HepG2 (cell line): Measurements from ENCODE around the gene TMEM14C. TPM values are rescaled to one million over a fixed set of nuclear protein-coding genes. Genes with fewer than 3 reads are reported as not detected.

Source experiments
- ATM ChIP-seq: fragments of 450-650 bp; IDR thresholded peaks from 2 replicates; pipeline ENCODE4 v1.7.1; 2017; ENCODE audit warnings: mild to moderate bottlenecking, borderline replicate concordance
- CENPBD1 ChIP-seq: sonication (generic); formaldehyde crosslinking; IDR thresholded peaks from 2 replicates; pipeline ENCODE4 v1.8.0; 2022; ENCODE audit warnings: missing genetic modification reagents, low read depth, mild to moderate bottlenecking, borderline replicate concordance
- CREM ChIP-seq, 2 experiments: sonication (generic) in 1 of 2; formaldehyde crosslinking in 1 of 2; IDR thresholded peaks; 2 replicates each; pipeline versions ENCODE4 v1.4.0 to v1.6.1; 2016 to 2020; ENCODE audit warnings: antibody characterized with exemption in 1 of 2, mild to moderate bottlenecking in 1 of 2, missing genetic modification reagents in 1 of 2
- CTCF ChIP-seq: sonication (generic); formaldehyde crosslinking; IDR thresholded peaks from 2 replicates; pipeline ENCODE4 v1.5.0; 2020; ENCODE audit warnings: mild to moderate bottlenecking, missing genetic modification reagents, moderate library complexity
- FOXK2 ChIP-seq: fragments of 450-650 bp; IDR thresholded peaks from 2 replicates; pipeline ENCODE4 v1.6.1; 2016
- GATAD1 ChIP-seq: IDR thresholded peaks from 2 replicates; pipeline ENCODE4 v1.6.1; 2016; ENCODE audit warnings: missing genetic modification reagents, missing compliant biosample characterization
- ISX ChIP-seq: sonication (generic); formaldehyde crosslinking; conservative IDR thresholded peaks from 2 replicates; pipeline ENCODE4 v1.5.0; 2020; ENCODE audit warnings: missing genetic modification reagents
- MNT ChIP-seq: fragments of 450-650 bp; IDR thresholded peaks from 2 replicates; pipeline ENCODE4 v1.6.1; 2016
- MYPOP ChIP-seq: sonication (generic); formaldehyde crosslinking; IDR thresholded peaks from 2 replicates; pipeline ENCODE4 v1.8.1; 2023; ENCODE audit warnings: mild to moderate bottlenecking, moderate library complexity, missing genetic modification reagents
- MZF1 ChIP-seq: sonication (generic); formaldehyde crosslinking; IDR thresholded peaks from 2 replicates; pipeline ENCODE4 v1.8.1; 2023; ENCODE audit warnings: mild to moderate bottlenecking, missing genetic modification reagents, borderline replicate concordance
- NONO ChIP-seq, 2 experiments: fragments of 450-650 bp in 1 of 2; sonication (generic) in 1 of 2; formaldehyde crosslinking in 1 of 2; IDR thresholded peaks in 1 of 2; conservative IDR thresholded peaks in 1 of 2; 2 replicates each; pipeline versions ENCODE4 v1.6.1 to v1.8.0; 2017 to 2022; ENCODE audit warnings: mild to moderate bottlenecking in 1 of 2, missing genetic modification reagents in 1 of 2, moderate library complexity in 1 of 2
- SOX5 ChIP-seq: IDR thresholded peaks from 2 replicates; pipeline ENCODE4 v1.6.1; 2016; ENCODE audit warnings: borderline replicate concordance
- SRSF4 ChIP-seq: fragments of 200-400 bp; formaldehyde crosslinking; IDR thresholded peaks from one replicate; pipeline ENCODE4 v1.6.1; 2018; ENCODE audit warnings: mild to moderate bottlenecking, low read depth, low read length, moderate library complexity; ENCODE audit not compliant: poor library complexity, severe bottlenecking
- YEATS2 ChIP-seq: sonication (generic); formaldehyde crosslinking; IDR thresholded peaks from 2 replicates; pipeline ENCODE4 v1.4.0; 2020; ENCODE audit warnings: missing genetic modification reagents, borderline replicate concordance
- ZBTB42 ChIP-seq: sonication (generic); formaldehyde crosslinking; IDR thresholded peaks from 2 replicates; pipeline ENCODE4 v1.5.0; 2020; ENCODE audit warnings: mild to moderate bottlenecking, missing genetic modification reagents
- ZKSCAN1 ChIP-seq: fragments of 150-350 bp; IDR thresholded peaks from 2 replicates; pipeline ENCODE4 v1.6.1; 2014; ENCODE audit warnings: low read length
- ZMAT3 ChIP-seq: sonication (generic); formaldehyde crosslinking; conservative IDR thresholded peaks from 2 replicates; pipeline ENCODE4 v1.7.0; 2021; ENCODE audit warnings: missing genetic modification reagents
- ZNF10 ChIP-seq: sonication (generic); formaldehyde crosslinking; IDR thresholded peaks from 2 replicates; pipeline ENCODE4 v1.4.0; 2020; ENCODE audit warnings: mild to moderate bottlenecking, low read depth, missing genetic modification reagents, borderline replicate concordance
- ZNF501 ChIP-seq: sonication (generic); formaldehyde crosslinking; IDR thresholded peaks from 2 replicates; pipeline ENCODE4 v1.5.1; 2020; ENCODE audit warnings: mild to moderate bottlenecking, moderate library complexity, missing genetic modification reagents
- ZNF510 ChIP-seq: sonication (generic); formaldehyde crosslinking; IDR thresholded peaks from 2 replicates; pipeline ENCODE4 v1.4.0; 2020; ENCODE audit warnings: low read depth, mild to moderate bottlenecking, missing genetic modification reagents
- ZNF674 ChIP-seq: sonication (generic); formaldehyde crosslinking; IDR thresholded peaks from 2 replicates; pipeline ENCODE4 v1.5.0; 2020; ENCODE audit warnings: low read depth, mild to moderate bottlenecking, missing genetic modification reagents
- ZNF7 ChIP-seq: IDR thresholded peaks from 2 replicates; pipeline ENCODE4 v1.6.1; 2016; ENCODE audit warnings: missing biosample characterization, missing genetic modification reagents
- ZSCAN5A ChIP-seq: sonication (generic); formaldehyde crosslinking; IDR thresholded peaks from 2 replicates; pipeline ENCODE4 v1.8.0; 2022; ENCODE audit warnings: mild to moderate bottlenecking, missing genetic modification reagents, borderline replicate concordance
- polyA plus RNA-seq, 8 experiments: library from polyadenylated mRNA; depleted of rRNA in 3 of 8; stranded (reverse) in 7 of 8; unstranded in 1 of 8; fragments of >200 nt; fragmentation: Illumina TruSeq in 4 of 8; extraction: Trizol in 4 of 8; gene quantifications; 2 replicates each; pipeline versions ENCODE4 v1.2.1 to v1.2.3, GENCODE V29; 2011 to 2016; ENCODE audit warnings: low read depth in 4 of 8, missing spikeins in 1 of 8, mixed read lengths in 1 of 8; ENCODE audit not compliant: insufficient read depth in 1 of 8
- total RNA-seq, 5 experiments: library from RNA; depleted of rRNA; stranded (reverse); fragments of >200 nt; fragmentation: Illumina TruSeq; extraction: Trizol; gene quantifications; 2 replicates each; pipeline ENCODE4 v1.2.3, GENCODE V29; 2016; ENCODE audit warnings: low read depth in 1 of 5

TMEM14C gene
- total and polyA plus RNA-seq, 2 of the 13 experiments (the other 11 are each of a cell fraction or from before 2014, with no cell fraction given): 184 TPM

- peak; percentile 84 for TF ChIP-seq ZNF7
- no peak for TF ChIP-seq ZNF674 (CRISPR knock-in tag)
- peak; percentile 99 for TF ChIP-seq ZNF501
- TF ChIP-seq NONO (IDR thresholded peaks at IDR 0.05): no peak
- TF ChIP-seq NONO (CRISPR knock-in tag; conservative IDR thresholded peaks at IDR 0.05): peak; percentile 100
- TF ChIP-seq MZF1 (CRISPR knock-in tag): 0 out of 2 replicates have a peak, but pooled peaks have one; percentile 74
- TF ChIP-seq CTCF (CRISPR knock-in tag): peak; percentile 44
- no peak for TF ChIP-seq CENPBD1 (CRISPR knock-in tag)
- peak; percentile 81 for TF ChIP-seq GATAD1 (CRISPR knock-in tag)
- TF ChIP-seq ZBTB42 (CRISPR knock-in tag): no peak
- no peak for TF ChIP-seq SRSF4
- TF ChIP-seq ZNF510: peak; percentile 96
- TF ChIP-seq ZNF10: no peak
- peak; percentile 73 for TF ChIP-seq CREM (IDR thresholded peaks at IDR 0.05)
- no peak for TF ChIP-seq CREM (CRISPR knock-in tag; IDR thresholded peaks at IDR 0.05)
- peak; percentile 95 for TF ChIP-seq ZMAT3 (CRISPR knock-in tag)
- TF ChIP-seq SOX5: peak; percentile 79; the same call in 1 of the 2 replicates
- peak; percentile 10; the same call in 1 of the 2 replicates for TF ChIP-seq ZKSCAN1
- peak; percentile 53; the same call in 1 of the 2 replicates for TF ChIP-seq FOXK2
- TF ChIP-seq MNT: peak; percentile 86
- 0 out of 2 replicates have a peak, but pooled peaks have one; percentile 32 for TF ChIP-seq ZSCAN5A (CRISPR knock-in tag)
- TF ChIP-seq YEATS2: peak; percentile 96
- 0 out of 2 replicates have a peak, but pooled peaks have one; percentile 72 for TF ChIP-seq ISX (CRISPR knock-in tag)
- peak; percentile 96 for TF ChIP-seq MYPOP (CRISPR knock-in tag)
- TF ChIP-seq ATM: no peak
Observed at GRCh38 chr6:10722820-10723566, at the start of gene TMEM14C (continued).
